Urinary bladder (tissue), 4 donors: ENCODE data around the gene SYT2. TPM values are rescaled to one million over a fixed set of nuclear protein-coding genes. Genes with fewer than 3 reads are reported as not detected.

Experiments
- DNase-seq: peaks from one replicate; pipeline ENCODE4 v3.0.0-alpha.2; 2015; ENCODE audit errors: extremely low spot score
- H3K27ac ChIP-seq: one replicate; pipeline ENCODE4 v1.5.1; 2013; ENCODE audit warnings: low read depth, mild to moderate bottlenecking, moderate library complexity
- H3K36me3 ChIP-seq: one replicate; pipeline ENCODE4 v1.6.1; 2013; ENCODE audit warnings: mild to moderate bottlenecking, moderate library complexity; ENCODE audit not compliant: insufficient read depth
- H3K4me1 ChIP-seq: one replicate; pipeline ENCODE4 v1.6.1; 2013; ENCODE audit warnings: mild to moderate bottlenecking, moderate library complexity; ENCODE audit not compliant: insufficient read depth
- H3K4me3 ChIP-seq: one replicate; pipeline ENCODE4 v1.5.1; 2013; ENCODE audit warnings: low read depth, low read length
- WGBS: extraction: QIAGEN DNeasy Blood & Tissue Kit; methylation state at CpG from one replicate; pipeline ENCODE4 v1.1.7; 2013; 5-methylcytosine and 5-hydroxymethylcytosine counted together
- polyA plus RNA-seq: library from polyadenylated mRNA; stranded (reverse); fragments of 200-250 nt; gene quantifications from one replicate; pipeline ENCODE4 v1.2.3, GENCODE V29; 2013
- total RNA-seq: library from RNA; depleted of rRNA; stranded (reverse); fragments of >200 nt; gene quantifications from one replicate; pipeline ENCODE4 v1.2.3, GENCODE V29; 2014
- donor health status: healthy with polysubstance abuse.
- donor health status: healthy.

Gene SYT2
- total and polyA plus RNA-seq, 2 donors, result 0.01 to 0.21 TPM

DNA sequence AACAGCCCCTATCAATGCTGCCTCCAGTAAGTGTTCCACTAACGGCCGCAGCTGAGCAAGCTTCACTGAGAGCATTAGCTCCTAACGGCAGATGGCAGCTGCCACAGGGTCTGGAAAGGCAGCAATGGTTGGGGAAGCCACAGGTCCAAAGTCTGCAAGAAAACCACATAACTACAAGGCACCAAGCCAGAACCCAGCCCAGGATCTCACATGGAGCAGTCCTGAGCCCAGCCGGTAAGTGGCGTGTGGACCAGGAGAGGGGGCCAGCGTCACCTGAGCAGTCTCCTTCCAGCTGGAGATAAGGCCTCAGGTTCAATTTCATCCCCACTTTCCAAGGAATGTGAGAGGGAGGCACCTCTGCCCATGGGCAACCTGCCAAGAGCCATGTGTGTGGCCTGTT lies 13.2 kb downstream of the SYT2 start:
- H3K4me1 ChIP-seq, result no peaks in the 10 kb centered on the region
- no peaks in the 10 kb centered on the region for H3K36me3 ChIP-seq
- H3K4me3 ChIP-seq, result no peak overlapping the region
- H3K27ac ChIP-seq, result no peak overlapping the region
- 66% methylated on average over 6 of the region's 6 CpGs for WGBS
- no peak for DNase-seq

DNA sequence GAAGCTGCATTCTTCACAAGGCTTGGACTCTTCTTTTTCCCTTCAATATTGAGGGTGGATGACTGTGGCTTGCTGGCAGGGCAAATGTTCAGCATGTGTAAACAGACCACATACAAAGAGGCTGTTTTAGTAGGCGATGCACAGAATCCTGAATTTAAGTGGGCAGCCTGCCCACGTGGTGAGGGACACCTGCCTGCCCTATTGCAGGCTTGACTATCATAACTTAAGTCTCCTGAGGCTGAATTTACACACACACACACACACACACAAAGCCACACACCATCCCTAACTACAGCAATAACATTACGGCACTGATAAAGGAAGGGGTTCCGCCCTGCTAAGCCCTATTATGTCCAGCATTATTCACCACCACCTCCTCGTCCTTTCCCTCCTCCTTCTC lies 15.9 kb downstream of the SYT2 start:
- Histone ChIP-seq H3K4me3 (no peak overlapping the region), H3K4me1 (no peaks in the 10 kb centered on the region), H3K36me3 (no peaks in the 10 kb centered on the region), H3K27ac (no peak overlapping the region)
- 62% methylated on average over 5 of the region's 5 CpGs for WGBS
- DNase-seq, result no peak

DNA sequence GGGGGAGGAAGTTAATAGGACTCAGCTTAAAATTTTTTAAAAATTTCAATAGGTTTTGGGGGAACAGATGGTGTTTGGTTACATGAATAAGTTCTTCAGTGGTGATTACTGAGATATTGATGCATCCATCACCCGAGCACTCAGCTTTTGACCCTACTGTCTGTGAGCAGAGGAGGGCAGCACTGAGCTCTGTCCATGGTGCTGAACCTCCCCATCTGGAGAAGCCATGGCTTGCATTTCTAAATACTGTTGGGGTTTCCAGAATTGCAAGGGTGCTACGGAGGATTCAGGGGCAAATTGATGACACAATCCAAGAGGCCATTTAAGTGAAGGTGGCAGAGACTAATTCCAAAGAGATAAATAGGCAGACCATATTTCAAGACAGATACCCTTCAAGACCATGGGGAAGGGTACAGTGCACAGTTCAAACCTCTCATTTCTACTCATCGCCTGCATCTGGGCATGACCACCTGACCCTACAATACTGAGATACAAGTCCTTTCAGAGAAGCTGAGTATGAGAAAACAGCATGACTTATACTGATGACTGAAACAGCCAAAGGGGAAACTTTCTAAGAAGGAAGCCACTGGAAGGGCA lies 17.2 kb downstream of the SYT2 start:
- no peaks in the 10 kb centered on the region for H3K4me1 ChIP-seq
- no peak for DNase-seq
- no peak overlapping the region for H3K27ac ChIP-seq
- no peaks in the 10 kb centered on the region for H3K36me3 ChIP-seq
- WGBS, result 35% methylated on average over 3 of the region's 3 CpGs
- H3K4me3 ChIP-seq, result no peak overlapping the region

DNA sequence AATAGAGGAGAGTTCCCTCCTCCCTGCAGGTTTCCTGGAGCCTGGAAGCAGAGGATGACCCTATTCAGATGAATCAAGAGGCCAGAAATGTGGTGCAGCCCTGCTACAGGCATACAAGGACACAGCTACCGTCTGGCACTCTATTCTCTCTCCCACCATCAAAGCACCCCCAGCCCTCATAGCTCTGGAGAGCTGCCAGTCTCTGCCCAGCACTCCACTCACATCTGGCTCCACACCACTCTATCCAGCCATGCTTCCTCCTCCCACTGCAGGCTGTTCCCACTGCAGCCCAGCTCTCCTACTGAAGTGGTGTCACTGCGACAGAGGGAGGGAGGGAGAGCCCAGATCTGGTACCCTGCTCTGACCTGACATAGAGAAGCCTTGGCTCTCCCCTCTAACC lies 18.4 kb downstream of the SYT2 start:
- H3K4me1 ChIP-seq, result no peaks in the 10 kb centered on the region
- H3K4me3 ChIP-seq, result no peak overlapping the region
- no peak overlapping the region for H3K27ac ChIP-seq
- no peak for DNase-seq
- 57% methylated on average over 2 of the region's 2 CpGs for WGBS
- H3K36me3 ChIP-seq, result no peaks in the 10 kb centered on the region

DNA sequence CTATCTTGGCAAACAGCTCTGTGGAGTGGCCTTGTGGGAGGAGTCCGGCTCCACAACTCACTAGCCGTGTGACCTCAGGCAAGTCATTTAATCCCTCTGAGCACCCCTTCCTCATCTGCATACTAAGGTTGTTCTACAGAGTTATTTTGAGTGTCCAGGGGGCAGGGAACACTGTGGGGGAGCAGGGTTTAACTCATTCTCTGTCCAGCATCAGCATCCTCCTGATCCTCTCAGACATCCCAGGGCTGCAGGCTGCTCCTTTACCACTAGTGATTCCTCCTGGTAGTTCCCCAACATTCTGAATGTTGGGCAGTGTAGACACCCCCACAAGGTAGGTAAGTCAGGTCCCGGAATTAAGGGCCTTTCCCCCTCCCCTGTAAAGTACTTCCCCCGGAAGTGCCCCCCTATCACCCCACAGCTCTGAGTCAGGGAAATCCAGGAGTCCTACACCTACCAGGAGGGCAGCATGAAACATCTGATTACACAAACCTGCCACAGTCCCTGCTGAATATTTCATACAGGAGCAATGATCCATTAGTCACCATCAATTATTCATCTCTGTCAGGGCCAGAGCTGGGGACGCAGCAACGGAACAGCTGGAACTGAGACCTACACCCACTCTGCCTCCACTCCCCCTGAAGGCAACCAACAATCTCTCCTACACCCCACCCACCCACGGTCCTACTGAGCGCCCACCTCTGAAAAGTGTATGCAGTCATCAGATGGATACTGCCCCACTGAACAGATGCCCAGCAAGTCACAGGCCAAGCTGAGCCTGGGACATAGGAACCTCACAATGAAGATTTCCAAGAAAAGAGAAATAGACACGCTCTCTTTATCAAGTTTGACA lies 20.5 kb downstream of the SYT2 start:
- H3K4me1 ChIP-seq, result no peaks in the 10 kb centered on the region
- H3K4me3 ChIP-seq, result no peak overlapping the region
- no peak overlapping the region for H3K27ac ChIP-seq
- DNase-seq, result no peak
- 71% methylated on average over 9 of the region's 9 CpGs for WGBS
- no peaks in the 10 kb centered on the region for H3K36me3 ChIP-seq

DNA sequence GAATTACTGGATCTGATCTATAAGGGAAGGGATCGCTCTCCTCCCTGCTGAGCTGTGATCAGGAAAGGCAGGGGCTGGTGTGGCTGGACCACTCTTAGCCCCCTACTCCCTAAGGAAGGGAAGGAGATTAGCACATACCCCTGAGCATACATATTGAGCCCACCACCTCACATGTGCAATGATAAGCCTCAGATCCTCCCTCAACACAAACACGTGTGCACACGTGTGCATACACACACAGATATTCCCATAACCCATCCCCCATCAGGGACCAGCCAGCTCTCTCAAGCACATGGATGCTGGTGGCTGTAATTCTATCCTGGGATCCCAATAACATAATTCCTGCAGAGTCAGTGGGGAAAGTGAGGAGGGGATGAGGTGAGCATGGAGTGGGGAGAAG lies 21.2 kb downstream of the SYT2 start:
- Histone ChIP-seq H3K36me3 (no peaks in the 10 kb centered on the region), H3K4me3 (no peak overlapping the region), H3K27ac (no peak overlapping the region), H3K4me1 (no peaks in the 10 kb centered on the region)
- no peak for DNase-seq
- 67% methylated on average over 3 of the region's 3 CpGs for WGBS

DNA sequence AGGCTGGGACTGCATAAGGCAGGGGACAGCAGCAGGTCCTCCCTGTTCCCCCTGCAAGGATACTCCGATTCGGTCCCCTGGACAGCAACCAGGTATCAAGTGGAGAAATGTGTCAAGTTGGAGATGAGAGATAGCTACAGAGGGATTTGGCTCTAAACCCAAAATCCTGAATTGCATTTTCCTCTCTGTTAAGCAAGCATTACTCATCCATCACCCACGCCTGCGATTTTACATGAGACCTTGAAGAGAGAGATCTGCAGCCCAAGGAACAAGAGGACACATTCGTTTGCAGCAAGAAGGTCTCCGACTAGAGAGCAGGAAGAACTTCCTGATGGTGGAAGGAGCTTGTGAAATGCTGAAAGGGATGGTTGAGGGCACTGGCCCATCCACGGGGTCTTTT lies 21.9 kb downstream of the SYT2 start:
- no peaks in the 10 kb centered on the region for H3K36me3 ChIP-seq
- H3K4me1 ChIP-seq, result no peaks in the 10 kb centered on the region
- H3K27ac ChIP-seq, result no peak overlapping the region
- DNase-seq, result no peak
- 72% methylated on average over 7 of the region's 7 CpGs for WGBS
- no peak overlapping the region for H3K4me3 ChIP-seq

DNA sequence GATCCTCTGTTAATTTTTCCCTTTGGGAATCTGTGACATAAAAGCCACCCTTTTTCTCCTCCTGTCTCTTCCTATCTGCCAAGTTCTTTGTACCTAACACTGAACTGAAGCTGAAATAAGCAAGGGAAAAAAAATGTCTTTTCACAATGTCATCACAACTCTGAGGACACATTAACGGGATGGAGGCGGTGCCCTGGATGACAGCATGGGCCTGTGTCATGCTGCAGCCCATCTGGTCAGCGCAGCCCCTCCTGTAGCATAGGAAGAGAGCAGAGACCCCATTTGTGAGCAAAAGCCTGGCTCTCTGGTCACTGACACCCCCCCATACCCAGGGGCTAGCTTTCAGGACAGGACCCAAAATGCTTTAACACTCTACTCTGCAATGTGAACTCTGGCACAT lies 22.5 kb downstream of the SYT2 start:
- H3K4me3 ChIP-seq, result no peak overlapping the region
- no peaks in the 10 kb centered on the region for H3K4me1 ChIP-seq
- no peak overlapping the region for H3K27ac ChIP-seq
- no peaks in the 10 kb centered on the region for H3K36me3 ChIP-seq
- DNase-seq, result no peak
- 67% methylated on average over 3 of the region's 3 CpGs for WGBS

DNA sequence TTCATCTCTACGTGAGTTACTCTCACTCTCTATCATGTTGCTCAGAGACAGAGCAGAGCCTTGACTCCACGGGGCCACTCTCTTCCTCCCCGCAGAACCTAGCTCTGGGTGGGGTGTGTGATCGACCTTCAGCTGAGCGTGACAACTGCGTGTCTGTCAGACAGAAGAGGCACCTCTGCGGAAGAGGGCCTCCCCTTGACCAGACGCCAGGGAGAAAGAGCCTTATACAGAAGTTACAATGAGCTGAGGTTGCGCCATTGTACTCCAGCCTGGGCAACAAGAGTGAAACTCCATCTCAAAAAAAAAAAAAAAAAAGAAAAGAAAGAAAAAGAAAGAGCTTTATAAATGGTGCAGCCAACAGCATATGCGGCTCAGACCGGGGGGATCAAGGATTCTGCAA lies 22.9 kb downstream of the SYT2 start:
- no peak overlapping the region for H3K27ac ChIP-seq
- H3K4me1 ChIP-seq, result no peaks in the 10 kb centered on the region
- no peak for DNase-seq
- H3K36me3 ChIP-seq, result no peaks in the 10 kb centered on the region
- H3K4me3 ChIP-seq, result no peak overlapping the region
- WGBS, result 69% methylated on average over 11 of the region's 11 CpGs

DNA sequence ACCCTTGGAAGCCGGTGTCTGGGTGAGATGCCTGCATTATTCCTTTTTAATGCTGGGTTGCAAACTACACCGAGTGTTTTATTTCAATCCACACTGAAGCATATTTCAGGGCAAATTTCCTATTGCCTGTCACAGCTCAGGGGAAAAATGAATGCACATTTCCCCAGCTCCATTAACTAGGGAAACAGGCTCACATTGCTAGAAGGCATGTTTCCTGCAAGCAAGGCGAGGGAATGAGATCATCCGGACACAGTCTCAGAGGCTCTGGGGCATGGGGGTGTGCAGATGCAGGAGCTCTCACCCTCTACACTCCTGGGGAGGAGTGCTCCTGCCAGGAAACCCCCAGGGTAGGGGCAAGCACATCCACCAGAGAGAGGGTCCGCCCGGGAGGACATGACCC lies 24.6 kb downstream of the SYT2 start:
- Histone ChIP-seq H3K36me3 (no peaks in the 10 kb centered on the region), H3K4me3 (no peak overlapping the region), H3K27ac (no peak overlapping the region), H3K4me1 (no peaks in the 10 kb centered on the region)
- 74% methylated on average over 6 of the region's 6 CpGs for WGBS
- DNase-seq, result no peak

DNA sequence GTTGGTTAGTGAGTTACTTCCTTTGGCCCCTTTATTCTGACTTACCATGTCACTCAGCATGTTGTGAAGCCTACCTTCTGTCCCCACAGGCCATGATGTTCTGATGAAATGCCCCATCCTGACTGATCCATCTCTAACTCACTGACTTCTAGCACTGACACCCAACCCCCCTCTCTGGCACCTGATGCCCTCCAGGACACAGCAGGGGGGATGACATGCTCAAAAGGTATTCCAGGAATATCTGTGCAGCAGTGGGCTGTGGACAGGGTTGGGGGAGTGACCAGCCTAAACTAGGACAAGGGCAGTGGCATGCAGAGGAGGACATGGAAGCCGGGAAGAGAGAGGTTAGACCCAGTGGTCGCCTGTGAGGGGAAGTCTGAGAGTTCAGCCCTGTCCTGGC lies 25.5 kb downstream of the SYT2 start:
- WGBS, result 60% methylated on average over 2 of the region's 2 CpGs

DNA sequence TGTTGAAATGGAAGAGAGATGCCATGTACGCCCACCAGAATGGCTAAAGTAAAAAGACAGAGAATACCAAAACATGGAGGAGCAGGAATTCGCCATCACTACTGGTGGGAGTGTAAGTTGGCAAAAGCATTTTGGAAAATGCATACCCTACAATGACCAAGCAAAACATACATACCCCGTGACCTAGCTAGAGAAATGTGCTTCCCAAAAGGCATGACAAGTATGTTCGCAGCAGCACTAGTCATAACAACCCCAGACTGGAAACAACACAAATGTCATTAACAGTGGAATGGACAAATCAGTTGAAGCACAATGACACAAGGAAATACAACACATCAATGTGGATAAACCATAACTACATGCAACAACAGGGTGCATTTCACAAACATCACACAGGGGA lies 27.2 kb downstream of the SYT2 start:
- Histone ChIP-seq H3K27ac (no peak overlapping the region), H3K36me3 (no peaks in the 10 kb centered on the region), H3K4me1 (no peaks in the 10 kb centered on the region), H3K4me3 (no peak overlapping the region)
- no peak for DNase-seq
- WGBS, result 87% methylated on average over 4 of the region's 4 CpGs

More for the DNA sequence above, 25.5 kb downstream of the SYT2 start:
- no peaks in the 10 kb centered on the region for H3K36me3 ChIP-seq
- no peak for DNase-seq
- no peak overlapping the region for H3K27ac ChIP-seq
- no peaks in the 10 kb centered on the region for H3K4me1 ChIP-seq
- no peak overlapping the region for H3K4me3 ChIP-seq

DNA sequence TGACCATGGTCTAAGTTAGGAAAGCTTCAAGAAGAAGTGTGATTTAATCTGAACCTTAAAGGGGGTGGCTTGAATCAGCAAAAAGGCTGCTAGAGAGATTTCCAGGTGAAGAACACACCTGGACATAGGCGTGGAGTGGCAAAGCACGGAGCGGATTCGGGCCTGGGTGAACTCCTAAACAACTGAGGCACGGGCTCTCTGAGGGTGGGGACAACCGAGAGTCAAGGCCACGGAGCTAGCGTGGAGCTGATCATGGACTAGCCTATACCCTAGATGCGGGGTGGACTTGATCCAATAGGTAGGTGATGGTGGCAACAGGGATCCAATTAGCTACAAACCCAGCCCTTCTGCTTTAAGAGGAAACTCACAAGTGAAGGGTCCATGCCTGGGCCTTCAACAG lies 27.8 kb downstream of the SYT2 start:
- DNase-seq, result no peak
- H3K4me1 ChIP-seq, result no peaks in the 10 kb centered on the region
- no peak overlapping the region for H3K4me3 ChIP-seq
- no peak overlapping the region for H3K27ac ChIP-seq
- WGBS, result 96% methylated on average over 9 of the region's 9 CpGs
- no peaks in the 10 kb centered on the region for H3K36me3 ChIP-seq

DNA sequence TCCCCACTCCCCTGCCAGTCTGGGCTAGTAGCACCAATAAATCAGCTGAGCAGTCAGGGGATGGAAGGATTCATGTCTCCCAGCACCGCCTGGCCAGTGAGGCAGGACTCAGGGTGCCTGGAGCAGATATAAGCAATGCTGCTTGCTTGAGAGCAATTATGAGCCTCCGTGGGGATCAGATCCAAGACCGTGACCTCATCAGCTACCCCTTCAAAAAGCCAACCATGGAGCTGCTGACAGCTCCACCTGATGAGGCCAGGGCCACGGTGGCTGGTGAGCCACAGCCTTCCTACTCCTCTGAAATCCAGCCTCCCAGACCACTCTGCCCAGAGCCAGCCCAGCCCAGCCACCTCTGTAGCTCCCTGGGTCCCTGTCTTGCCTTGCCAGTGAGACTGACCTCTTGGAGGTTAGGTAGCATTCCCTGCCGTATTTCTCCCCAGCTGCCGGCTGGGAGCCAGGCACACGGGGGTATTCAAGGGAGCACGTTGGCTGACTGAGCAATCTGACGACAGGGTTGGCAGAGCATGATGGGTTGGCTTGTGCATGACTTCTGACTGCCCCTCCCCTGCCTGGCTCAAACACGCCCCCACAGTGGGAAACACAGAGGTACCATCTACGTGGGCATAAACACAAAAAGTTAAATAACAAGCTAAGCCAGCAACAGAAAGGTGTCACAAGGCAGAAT lies 28.4 kb downstream of the SYT2 start:
- Histone ChIP-seq H3K27ac (no peak overlapping the region), H3K4me1 (no peaks in the 10 kb centered on the region), H3K36me3 (no peaks in the 10 kb centered on the region), H3K4me3 (no peak overlapping the region)
- DNase-seq, result no peak
- 68% methylated on average over 11 of the region's 11 CpGs for WGBS
